GM10847 (cell line): Measurements from ENCODE around the gene ZFP36L2.
A peak's percentile ranks its signal among the peaks of the same experiment; 100 is the strongest.

Source experiments
- POLR2A ChIP-seq: IDR thresholded peaks from 2 replicates; pipeline ENCODE4 v1.6.1; 2011; ENCODE audit not compliant: insufficient read length; ENCODE audit errors: extremely low read depth

The ZFP36L2 gene

DNA sequence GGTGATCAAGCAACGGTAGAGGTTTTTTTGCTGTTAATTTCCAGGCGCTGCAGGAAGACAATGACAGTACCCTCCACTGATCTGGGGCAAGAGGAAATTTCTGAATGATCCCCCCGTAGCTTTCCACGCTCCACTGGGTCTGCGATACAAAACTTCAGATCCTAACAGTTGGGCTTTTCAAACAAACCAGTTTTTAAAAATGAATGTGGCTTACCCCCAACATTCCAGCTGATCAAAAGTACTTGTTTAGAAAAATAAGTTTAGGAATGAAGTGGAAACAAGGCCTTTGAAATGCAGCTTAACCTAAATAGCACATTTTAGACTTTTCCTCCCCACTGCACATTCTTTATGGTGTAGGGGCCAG is 5.7 kb downstream of the ZFP36L2 start:
- TF ChIP-seq POLR2A, result no peak

DNA sequence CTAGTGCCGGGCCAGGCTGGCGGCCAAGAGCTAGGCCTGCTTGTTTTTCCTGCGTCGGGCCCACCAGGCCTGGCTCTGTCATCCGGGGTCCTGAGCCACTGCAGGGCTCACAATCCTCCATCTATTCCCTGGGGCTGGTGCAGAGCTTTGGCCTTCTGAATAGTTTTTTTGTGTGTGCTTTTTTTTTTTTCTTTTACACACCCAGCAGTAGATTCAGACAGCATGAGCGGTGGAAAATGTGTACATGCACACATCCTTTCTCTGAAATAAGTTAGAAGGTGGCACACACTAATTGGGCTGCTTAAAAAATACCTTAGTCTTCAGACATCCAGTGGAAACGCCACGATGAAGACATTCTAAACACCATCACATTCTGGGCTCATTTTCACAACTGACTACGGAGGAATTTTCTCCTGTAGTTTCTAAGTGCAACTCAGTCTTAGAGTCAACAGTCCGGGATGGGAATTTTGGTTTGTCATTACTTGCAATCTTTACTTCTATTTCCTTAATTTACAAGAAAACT is 6.1 kb downstream of the ZFP36L2 start:
- TF ChIP-seq POLR2A, result no peak

DNA sequence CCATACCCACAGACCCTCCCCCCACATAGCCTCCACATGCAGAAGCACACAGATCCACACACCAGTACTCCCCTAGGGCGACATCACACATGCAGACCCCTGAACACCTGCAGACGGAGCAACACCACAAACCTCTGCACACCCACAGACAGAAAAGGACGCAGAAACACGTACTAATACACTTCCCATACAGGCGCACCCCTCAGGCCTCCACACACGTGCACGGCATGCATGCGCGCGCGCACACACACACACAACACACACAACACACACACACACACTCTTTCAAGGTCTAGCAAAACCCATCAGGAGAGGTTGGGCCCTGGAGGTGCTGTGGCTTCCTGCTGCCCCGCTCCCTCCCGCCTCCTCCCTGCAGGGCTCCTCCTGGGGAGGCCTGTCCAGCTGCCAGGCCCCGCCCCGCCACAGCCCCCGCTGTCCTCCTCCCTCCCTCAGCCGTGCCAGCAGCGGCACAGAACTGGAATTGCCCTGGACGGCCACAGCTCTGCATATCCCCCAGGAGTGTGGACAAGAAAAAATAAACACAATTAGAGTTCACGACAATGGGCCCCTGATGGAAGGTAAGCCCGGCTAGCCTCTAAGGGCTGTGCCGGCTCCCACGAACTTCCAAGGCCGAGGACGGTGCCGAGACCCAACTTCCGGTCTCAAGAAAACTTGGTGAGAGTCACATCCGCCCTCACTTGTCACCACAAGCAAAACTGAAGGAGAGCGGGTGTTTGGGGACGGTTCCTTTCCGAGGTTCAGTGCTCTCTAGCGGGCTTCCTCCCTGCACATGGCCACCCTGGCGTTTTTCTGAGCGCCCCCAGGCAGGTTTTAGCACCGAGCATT is 6.8 kb downstream of the ZFP36L2 start:
- peak; percentile 66 for TF ChIP-seq POLR2A

DNA sequence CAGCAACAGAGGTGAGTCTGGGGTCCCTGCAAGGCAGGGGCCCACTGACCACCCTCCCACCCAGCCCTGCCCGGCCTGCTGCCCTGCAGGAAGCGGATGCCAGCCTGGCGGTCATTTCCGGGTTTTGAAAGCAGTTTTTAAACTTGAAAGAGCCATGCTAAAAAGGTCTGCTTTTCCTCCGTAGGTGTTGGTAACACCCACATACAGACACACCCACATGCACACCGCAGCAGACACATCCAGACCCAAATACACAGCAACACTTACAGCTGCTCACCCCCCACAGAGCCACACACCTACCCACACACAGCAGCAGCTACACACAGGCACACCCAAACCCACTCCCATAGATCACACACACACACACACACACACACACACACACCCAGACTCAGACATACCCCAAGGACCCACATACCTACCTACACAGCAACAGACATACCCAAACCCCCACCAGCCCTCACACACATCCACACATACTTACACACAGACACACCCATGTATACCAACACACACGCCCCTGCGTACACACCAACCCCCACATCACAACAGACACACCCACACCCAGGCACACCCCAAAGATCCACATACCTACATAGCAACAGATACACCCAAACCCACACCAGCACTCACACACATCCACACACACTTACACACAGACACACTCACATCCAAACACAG is 7.6 kb downstream of the ZFP36L2 start:
- peak; percentile 4 for TF ChIP-seq POLR2A

DNA sequence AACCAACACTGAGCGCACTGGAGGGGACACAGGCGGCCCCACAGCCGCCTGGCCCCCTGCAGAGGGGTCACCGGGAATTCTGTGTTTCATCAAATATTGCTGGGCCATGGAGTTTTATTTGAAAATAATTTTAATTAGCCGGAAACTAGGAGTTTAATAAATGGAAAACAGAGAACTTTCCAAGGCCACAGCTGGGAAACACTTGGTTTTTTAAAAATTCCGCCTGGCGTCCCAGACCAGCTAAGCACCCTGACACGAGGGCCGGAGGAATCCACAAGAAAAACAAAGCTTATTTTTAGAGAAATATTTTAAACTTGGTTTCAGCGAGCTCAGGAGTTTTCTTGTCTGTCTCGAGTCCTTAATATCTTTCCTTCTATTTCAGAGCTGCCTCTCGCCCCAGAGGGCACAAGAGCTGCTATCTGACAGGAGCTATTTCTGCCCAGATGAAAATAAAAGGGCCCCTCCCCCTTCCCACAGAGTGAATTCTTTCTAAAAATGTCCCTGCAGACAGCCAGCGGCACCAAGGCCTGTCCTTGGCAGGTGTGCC is 8.2 kb downstream of the ZFP36L2 start:
- no peak for TF ChIP-seq POLR2A

DNA sequence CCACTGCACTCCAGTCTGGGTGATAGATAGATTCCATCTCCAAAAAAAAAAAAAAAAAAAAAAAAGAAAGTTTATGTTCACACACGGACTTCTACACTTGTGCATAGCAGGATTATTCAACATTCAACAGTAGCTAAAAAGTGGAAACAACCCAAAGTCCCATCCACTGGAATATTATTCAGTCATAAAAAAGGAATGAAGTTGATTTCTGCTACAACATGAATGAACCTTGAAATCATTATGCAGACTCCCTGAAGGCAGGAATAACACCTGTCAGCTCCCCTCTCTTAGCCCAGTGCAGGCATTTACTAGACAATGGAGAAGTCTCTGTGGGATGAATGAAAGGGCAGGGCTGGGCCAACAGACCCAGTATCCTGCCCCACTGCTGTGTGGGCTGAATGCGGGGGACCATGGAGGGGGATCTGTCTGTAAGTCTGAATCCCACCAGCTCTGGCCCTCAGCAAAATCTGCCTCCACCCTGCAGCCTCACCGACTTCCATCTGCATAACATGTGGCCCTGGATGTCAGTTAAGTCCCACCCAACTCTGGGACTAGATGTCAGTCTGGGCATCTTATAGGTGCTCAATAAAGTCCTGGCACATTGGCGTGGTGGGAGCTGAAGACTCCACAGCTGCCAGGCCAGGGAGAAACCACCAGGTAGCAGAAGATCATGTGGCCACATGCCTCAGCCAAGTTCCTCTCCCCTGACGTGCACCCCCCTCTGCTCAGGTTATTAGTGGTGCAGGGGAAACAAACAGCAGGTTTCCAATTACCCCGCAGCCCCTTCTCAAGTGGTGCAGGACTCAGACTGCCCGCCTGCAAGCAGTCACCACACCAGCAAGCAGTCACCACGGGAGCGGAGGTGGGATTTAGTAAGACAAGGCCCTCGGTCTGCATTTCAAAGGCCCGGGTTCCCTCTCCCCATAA is 8.9 kb downstream of the ZFP36L2 start:
- no peak for TF ChIP-seq POLR2A

DNA sequence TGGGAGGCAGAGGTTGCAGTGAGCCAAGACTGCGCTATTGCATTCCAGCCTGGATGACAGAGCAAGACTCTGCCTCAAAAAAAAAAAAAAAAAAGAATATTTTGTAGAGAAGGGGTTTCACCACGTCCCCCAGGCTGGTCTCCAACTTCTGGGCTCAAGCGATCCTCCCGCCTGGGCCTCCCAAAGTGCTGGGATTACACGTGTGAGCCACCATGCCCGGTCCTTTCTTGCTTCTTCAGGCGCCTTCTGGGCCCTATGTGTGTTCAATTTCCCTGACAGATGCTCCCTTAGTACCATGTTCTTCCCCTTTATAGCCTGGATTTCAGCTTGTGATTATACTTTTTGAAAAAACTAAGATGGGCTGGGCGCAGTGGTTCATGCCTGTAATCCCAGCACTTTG is 9.8 kb downstream of the ZFP36L2 start:
- TF ChIP-seq POLR2A, result no peak

DNA sequence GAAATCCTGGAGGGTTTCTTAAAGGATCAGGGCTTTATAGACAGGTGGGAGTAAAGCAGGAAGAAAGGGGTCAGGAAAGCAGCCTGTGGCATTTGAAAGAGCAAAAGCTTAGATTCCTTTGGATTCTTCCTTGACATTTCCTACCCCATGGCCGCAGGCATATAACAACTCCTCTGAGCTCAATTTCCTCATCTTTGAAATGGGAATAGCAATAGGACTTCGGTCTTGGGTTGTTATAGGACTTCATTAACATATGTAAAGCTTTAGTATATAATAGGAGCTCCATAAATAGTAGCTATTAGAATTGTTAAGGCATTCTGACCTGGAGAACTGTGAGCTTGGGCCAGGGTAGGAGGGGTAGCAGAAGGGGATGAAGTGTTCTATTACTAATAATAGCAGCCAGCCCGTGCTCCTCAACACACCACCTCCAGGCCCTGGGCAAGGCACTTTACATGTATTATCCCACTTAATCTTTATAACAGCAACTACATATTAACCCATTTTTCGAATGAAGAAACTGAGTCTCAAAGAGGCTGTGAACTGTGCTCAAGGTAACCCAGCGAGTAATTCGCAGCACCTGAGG is 10.6 kb downstream of the ZFP36L2 start:
- no peak for TF ChIP-seq POLR2A

DNA sequence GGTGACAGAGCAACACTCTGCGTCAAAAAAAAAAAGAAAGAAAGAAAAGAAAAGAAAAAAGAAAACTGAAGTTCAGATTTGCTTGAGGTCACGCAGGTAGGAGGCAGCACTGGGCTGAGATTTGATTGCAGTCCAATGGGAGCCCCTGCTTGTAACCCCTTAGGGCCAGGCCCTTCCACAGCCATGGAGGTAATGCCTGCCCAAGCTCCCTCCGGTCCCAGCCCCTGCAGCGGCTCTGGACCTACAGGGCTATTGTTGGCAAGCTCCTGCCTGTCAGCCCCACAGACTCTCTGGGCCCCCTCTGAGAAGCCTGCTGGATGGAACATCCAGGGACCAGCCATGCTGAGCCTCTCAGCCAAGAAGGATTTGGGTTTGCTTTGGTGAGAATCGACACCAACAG is 12.2 kb downstream of the ZFP36L2 start:
- no peak for TF ChIP-seq POLR2A

DNA sequence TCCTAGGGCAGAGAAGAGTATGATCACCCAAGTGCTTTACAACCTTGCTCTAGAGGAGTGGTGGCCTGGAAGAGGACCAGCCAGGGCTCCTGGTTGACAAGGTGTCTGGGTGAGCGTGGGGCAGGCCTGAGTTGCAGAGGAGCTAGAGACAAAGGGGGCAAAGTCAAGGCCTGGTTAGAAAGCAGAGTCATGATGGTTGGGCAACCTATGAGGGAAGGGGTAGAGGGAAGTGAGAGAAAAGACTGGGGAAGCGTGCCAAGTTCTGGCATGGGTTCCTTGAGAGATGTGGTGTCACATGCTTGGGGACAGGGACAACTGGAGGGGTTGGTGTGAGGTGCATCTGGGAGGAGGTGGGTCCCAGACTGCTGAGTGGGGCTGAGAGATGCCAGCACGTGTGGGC is 13.5 kb downstream of the ZFP36L2 start:
- no peak for TF ChIP-seq POLR2A

DNA sequence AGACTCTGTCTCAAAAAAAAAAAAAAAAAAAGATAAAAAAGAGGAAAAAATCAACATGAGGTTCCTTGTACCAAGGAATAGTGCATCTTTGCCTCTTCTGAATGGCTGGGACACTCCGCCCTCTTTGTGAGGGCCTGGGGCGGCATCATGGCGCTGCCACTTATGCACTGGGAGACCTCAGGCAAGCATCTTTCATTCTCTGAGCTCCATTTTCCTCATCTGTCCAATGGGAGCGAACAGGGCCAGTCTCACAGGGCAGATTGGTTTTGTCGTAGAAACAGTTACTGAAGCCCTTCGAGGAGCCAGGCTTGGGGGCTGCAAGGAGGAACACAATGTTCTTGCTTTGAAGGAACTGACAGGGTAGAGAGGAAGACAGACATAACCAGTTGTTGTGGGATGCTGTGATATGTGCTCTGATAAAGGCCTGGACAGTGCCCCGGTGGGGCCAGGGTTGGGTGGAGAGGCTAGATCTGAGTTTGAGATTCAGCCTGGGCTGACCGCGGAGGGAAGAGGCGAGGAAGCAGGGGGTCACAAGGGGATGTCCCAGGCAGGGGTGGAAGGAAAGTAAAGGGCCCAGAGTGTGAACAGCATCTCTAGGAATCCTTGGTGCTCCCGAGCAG is 14.1 kb downstream of the ZFP36L2 start:
- no peak for TF ChIP-seq POLR2A

DNA sequence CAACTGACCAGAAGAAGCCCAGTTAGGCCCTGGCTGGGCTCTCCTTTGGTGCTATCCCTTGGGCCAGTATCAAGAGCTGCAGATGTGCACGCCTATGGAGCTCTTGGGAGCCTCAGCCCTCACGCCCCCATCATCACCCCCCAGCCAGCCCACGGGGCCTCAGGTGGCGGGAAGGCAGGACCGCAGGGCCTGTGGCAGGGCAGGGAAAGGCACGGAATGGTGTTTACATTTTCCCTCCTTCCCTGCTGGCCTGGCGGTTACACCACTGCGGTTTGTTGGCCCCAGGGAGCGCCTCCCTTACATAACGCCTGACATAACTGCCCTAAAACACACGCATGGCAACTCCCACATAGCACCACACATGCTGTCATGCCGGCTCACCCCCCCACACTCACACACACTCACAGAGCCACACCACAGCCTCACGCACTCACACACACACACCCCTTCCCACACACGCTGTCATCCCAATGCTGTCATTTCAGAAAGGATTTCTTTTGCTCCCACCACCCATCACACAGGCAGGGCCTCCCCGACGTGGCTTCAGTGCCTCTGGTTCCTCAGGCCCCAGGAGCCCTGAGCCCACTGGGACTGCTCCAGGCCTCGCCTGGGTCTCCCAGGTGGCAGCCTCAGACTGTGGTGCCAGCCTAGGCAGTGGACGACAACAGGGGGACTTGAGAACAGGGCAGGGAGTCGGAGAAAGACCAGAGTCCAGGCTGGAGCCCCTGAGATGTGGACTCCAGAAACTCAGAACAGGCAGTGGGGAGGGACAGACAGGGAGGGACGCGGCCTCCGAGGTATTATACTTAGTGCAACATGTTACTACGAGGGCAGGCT is 15.7 kb downstream of the ZFP36L2 start:
- TF ChIP-seq POLR2A, result no peak

DNA sequence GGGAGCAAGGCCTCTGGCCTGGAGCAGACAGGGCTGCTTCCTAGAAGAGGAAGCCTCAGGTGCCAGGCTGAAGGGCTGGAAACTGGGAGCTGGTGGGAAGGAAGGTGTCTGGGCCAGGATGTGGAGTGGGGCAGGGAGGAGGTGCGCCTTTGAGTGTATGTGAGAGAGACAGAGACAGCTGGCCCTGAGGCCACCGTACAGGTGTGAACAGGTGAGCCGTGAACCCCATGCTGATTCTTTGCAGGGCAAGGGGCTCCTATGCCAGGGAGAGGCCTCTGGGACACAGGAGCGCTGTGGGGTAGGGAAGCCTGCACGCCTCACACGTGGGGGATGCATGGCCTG is 16.3 kb downstream of the ZFP36L2 start:
- TF ChIP-seq POLR2A, result no peak
